HG02588 (cell line): Measurements from ENCODE around the gene OR7C2.

Source experiments
- ATAC-seq: cut with Tn5 transposase; IDR thresholded peaks from one replicate; pipeline ENCODE4 v1.9.1; 2021; ENCODE audit warnings: mild to moderate bottlenecking, moderate library complexity; ENCODE audit not compliant: unreplicated experiment

The OR7C2 gene

DNA sequence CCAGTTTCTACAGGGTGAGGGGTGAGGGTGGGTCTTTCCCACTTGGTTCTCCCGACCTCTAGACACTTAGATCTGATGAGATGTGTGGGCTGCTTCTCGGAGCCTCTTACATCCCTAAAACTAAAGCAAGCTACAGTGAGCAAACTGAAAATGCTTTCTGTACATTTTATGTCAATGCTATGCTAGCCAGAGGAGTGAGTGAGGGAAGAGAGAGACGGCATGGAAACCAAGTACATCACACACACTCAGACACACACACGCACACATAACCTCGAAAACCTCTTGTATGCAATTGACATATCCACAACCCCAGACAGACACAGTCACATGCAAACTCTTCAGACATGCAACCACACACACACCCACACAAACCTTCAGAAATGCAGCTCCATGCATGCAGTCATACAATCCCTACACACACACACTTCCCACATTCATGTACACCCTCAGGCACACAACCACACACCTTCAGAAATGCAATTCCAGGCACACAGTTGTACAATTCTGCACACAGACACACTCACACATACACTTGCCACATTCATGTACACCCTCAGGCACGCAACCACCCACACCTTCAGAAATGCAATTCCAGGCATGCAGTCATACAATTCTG, 37.0 kb downstream of the OR7C2 start:
- ATAC-seq, result no peak

DNA sequence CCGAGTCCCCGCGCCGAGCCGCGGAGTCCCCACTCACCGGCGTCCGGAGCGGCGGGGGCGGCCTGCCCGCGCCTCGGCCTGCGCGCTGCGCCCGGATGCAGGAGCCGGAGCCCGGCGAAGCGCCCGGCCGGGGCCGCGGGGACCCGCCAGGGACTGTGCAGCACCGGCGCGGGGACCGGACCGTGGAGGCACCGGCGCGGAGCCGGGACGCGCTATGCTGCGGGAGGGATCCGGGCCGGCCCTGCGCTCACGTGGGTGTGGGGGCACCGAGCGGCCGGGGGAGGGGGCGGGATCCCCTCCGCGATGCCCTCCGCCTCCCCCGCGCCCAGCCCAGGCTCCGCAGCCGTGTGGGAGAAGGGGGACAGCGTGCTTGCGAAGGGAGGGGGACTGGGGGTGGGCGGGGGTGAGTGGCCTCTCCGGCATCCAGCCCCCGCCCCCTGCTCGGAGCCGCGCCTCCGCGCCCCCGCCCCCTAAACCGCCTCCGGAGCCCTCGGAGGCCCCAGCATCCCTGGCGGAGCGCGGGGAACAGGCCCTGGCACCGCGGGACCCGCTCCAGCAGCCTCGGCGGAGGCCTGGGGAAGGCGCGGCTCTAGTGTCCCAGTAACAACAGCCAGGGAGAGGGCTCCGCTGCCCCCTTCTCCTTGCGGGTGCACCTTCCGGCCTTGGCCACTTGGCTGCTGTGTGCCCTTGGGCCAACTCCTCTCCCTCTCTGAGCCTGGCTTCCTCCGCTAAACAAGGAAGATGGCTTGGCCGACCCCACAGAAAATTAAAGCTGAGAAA, 38.4 kb downstream of the OR7C2 start, which contains the start of gene SLC1A6:
Gene SLC1A6, minus strand, starts transcription at position 389 of the 780 bp plus-strand sequence. CDS start 6,954 bp downstream, outside the sequence.
- ATAC-seq, result no peak

- no peak for ATAC-seq
These were observed 43.8 kb downstream of the OR7C2 start for GRCh38 chr19:14985133-14985532.
